Thoracic aorta (tissue), 2 donors: ENCODE measurements around the gene CEMIP2. TPM values are rescaled to one million over a fixed set of nuclear protein-coding genes. Genes with fewer than 3 reads are reported as not detected.

Experiments used
- ATAC-seq: fragments of 150-250 bp; one replicate; pipeline ENCODE4 v1.8.0; 2017; ENCODE audit warnings: low read depth; ENCODE audit not compliant: insufficient number of reproducible peaks, low FRiP score
- DNase-seq: peaks from one replicate; pipeline ENCODE4 v3.0.0-alpha.2; 2020; ENCODE audit warnings: low spot score
- H3K27ac ChIP-seq, 2 donors: fragments of 200-600 bp; sonication (generic); 1 replicate in 1 of 2; 2 replicates in 1 of 2; pipeline ENCODE4 v1.5.1; 2016; ENCODE audit warnings: mild to moderate bottlenecking in 2 of 2, moderate library complexity in 2 of 2
- H3K27me3 ChIP-seq: fragments of 200-600 bp; sonication (generic); replicated peaks from 2 replicates; pipeline ENCODE4 v1.6.0; 2016; ENCODE audit warnings: mild to moderate bottlenecking; ENCODE audit not compliant: insufficient read depth
- H3K36me3 ChIP-seq: fragments of 200-600 bp; sonication (generic); one replicate; pipeline ENCODE4 v1.5.1; 2016
- H3K4me1 ChIP-seq, 2 donors: fragments of 200-600 bp; sonication (generic); 1 replicate in 1 of 2; 2 replicates in 1 of 2; pipeline versions ENCODE4 v1.5.1 to v1.6.0; 2016; ENCODE audit warnings: low read depth in 2 of 2, mild to moderate bottlenecking in 1 of 2; ENCODE audit not compliant: control insufficient read depth in 1 of 2
- H3K4me3 ChIP-seq: fragments of 200-600 bp; sonication (generic); 2 replicates; pipeline ENCODE4 v1.5.1; 2016; ENCODE audit warnings: mild to moderate bottlenecking
- H3K9me3 ChIP-seq: fragments of 200-600 bp; sonication (generic); 2 replicates; pipeline ENCODE4 v1.5.1; 2016
- total RNA-seq, 2 donors: library from RNA; depleted of rRNA; stranded (reverse); fragments of >200 nt; gene quantifications; one replicate each; pipeline versions ENCODE4 v1.1.0 to v1.2.3, GENCODE V29; 2016
- TF ChIP-seq, protein P1 (sequence below): fragments of 200-600 bp; sonication (generic); IDR thresholded peaks from one replicate; pipeline ENCODE4 v1.5.1; 2019; ENCODE audit warnings: antibody characterized with exemption

The CEMIP2 gene
- total RNA-seq, 2 donors from 2014 or later, result 69.7 to 218 TPM

DNA sequence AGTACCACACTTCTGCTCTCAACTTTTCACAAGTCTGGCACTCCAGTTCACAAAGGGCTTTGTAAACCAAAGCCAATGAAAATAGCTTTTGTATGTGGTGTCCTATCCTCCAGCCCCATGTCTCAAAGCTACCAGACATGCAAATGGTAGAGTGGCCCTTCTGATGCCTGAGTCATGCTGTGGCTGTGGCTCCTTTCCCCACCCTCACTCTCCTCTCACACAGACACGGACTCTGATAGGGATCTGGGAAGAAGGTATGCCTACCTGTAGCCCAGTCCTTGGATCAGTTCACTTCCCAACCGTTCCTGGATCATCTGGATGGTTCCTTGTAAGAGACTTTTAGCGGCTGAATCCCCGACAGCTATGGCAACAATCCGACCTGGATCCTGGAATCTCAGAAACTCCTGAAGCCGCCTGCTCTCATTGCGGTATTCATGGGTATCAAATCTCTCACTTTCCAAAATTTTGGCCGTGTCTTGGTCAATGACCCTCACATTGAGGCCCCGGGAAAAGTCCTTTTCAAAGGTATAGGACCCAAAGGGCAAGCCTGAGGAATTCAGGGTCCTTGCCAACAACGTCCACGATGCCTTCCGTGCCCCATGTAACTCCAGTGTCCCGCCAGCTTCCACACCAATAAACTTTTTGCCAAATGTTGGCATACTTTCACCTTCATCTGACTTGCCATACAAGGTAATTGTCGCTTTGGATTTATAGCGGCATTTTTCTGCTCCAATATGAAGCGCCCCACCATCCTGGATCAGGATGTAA lies 23.4 kb downstream of the CEMIP2 start:
- H3K9me3 ChIP-seq, result no peaks in the 10 kb centered on the region
- DNase-seq, result no peak
- no peak overlapping the region for H3K4me3 ChIP-seq
- no peaks in the 10 kb centered on the region for H3K36me3 ChIP-seq
- TF ChIP-seq, protein P1, sequence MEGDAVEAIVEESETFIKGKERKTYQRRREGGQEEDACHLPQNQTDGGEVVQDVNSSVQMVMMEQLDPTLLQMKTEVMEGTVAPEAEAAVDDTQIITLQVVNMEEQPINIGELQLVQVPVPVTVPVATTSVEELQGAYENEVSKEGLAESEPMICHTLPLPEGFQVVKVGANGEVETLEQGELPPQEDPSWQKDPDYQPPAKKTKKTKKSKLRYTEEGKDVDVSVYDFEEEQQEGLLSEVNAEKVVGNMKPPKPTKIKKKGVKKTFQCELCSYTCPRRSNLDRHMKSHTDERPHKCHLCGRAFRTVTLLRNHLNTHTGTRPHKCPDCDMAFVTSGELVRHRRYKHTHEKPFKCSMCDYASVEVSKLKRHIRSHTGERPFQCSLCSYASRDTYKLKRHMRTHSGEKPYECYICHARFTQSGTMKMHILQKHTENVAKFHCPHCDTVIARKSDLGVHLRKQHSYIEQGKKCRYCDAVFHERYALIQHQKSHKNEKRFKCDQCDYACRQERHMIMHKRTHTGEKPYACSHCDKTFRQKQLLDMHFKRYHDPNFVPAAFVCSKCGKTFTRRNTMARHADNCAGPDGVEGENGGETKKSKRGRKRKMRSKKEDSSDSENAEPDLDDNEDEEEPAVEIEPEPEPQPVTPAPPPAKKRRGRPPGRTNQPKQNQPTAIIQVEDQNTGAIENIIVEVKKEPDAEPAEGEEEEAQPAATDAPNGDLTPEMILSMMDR, result no peak
- H3K4me1 ChIP-seq, result peaks cover 26% of the 10 kb centered on the region in 2 donors
- no peaks in the 10 kb centered on the region for H3K27me3 ChIP-seq
- H3K27ac ChIP-seq, result no peak overlapping the region
- ATAC-seq, result no peak

DNA sequence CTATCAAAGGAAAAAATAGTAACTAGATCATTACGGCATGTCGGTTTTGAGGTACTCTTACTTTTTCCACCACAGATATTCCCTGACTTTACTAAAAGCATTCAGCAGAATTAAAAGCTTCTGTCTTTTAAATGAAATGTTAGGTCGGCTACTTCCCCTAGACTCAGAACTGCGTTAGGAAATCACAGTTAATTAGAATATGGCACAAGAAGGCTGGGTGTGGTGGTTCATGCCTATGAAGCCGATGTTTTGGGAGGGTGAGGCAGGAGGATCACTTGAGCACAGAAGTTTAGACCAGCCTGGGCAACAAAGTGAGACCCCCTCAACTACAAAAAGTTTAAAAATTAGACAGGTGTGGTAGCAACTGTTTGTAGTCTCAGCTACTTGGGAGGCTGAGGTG lies 24.4 kb downstream of the CEMIP2 start:
- ATAC-seq (no peak), DNase-seq (no peak)
- Histone ChIP-seq H3K36me3 (no peaks in the 10 kb centered on the region), H3K27ac (no peak overlapping the region), H3K9me3 (no peaks in the 10 kb centered on the region), H3K4me1 (peaks cover 25% of the 10 kb centered on the region in 2 donors), H3K27me3 (no peaks in the 10 kb centered on the region), H3K4me3 (no peak overlapping the region)
- TF ChIP-seq, protein P1, result no peak

DNA sequence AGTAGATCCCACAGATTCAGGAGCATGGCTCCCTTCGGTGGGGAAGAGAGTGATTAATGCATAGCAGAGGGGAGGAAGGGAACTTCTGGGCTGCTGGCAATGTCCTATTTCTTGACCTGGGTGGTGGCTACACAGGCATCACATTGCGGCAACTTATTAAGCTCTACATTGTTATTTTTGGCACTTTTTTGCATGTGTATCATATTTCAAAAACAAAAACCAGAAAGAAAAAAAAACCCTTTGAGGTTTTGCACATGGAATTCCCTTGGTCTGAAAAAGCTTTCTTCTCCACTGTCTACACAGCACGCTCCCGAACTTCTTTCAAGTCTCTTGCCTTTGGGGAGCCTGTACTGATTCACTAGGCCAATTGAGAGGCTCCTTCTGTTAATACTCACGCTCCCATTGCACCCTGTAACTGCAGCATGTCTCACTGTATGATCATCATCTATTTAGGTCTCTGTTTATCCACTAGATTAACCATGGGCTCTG lies 25.1 kb downstream of the CEMIP2 start:
- ATAC-seq (no peak), DNase-seq (no peak)
- H3K4me1 ChIP-seq, result peaks cover 19% of the 10 kb centered on the region in 2 donors
- TF ChIP-seq, protein P1, result no peak
- no peaks in the 10 kb centered on the region for H3K36me3 ChIP-seq
- H3K4me3 ChIP-seq, result no peak overlapping the region
- H3K27ac ChIP-seq, result no peak overlapping the region
- no peaks in the 10 kb centered on the region for H3K27me3 ChIP-seq
- no peaks in the 10 kb centered on the region for H3K9me3 ChIP-seq

DNA sequence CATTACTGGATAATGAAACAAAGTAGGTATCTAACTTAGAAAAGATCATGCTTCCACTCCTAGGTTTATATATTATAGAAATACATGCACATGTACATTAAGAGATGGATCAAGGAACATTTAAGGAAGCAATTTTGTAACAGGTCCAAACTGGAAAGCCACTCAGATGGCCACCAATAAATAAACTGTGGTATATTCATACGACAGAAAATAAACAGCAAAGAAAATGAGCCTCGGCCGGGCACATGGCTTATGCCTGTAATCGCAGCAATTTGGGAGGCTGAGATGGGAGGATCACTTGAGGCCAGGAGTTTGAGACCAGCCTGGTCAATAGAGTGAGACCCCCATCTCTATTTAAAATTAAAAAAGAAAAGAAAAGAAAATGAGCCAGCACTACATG lies 25.6 kb downstream of the CEMIP2 start:
- Histone ChIP-seq H3K4me3 (no peak overlapping the region), H3K9me3 (no peaks in the 10 kb centered on the region), H3K27ac (no peak overlapping the region), H3K36me3 (no peaks in the 10 kb centered on the region), H3K27me3 (no peaks in the 10 kb centered on the region), H3K4me1 (peaks cover 15 to 18% of the 10 kb centered on the region in 2 donors)
- TF ChIP-seq, protein P1, result no peak
- no peak for DNase-seq
- ATAC-seq, result no peak

DNA sequence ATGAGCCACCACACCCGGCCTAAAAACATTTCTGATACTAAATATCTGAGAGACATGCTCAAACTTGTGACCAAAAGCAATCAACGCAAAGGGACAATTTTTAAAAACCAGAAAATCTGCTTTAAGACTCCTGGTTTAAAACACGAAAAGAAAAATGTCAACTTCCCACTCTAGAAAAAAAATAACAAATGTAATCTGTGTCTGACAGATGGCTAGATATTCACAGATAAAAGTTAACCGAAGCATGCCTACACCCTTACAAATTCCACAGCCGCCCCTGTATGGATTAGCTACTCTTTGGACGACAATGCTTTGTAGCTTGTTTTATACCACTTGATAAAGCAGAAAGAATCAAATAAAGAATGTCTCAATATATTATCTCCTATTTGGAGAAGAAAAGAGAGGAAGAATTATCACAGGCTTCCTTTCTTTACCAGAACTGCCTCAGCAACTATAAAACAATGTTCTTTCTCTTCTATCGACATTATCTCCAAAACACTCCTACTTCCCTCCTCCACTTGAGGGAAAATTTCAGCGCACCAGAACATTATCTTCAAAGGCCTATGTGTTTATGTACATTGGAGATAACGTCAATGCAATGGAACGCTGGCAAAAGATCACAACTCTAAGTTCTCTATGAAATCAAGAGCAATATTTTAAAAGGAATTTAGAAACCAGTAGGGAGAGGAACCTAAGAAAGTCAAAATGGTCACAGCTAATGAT lies 26.2 kb downstream of the CEMIP2 start:
- Histone ChIP-seq H3K27me3 (no peaks in the 10 kb centered on the region), H3K36me3 (no peaks in the 10 kb centered on the region), H3K9me3 (no peaks in the 10 kb centered on the region), H3K4me1 (peaks cover 13 to 18% of the 10 kb centered on the region in 2 donors), H3K27ac (no peak overlapping the region), H3K4me3 (no peak overlapping the region)
- ATAC-seq (no peak), DNase-seq (no peak)
- TF ChIP-seq, protein P1, result no peak
